ENCODE results near the gene LGALS12.
"Not testable (repeated sequence)": the region's sequence is repeated elsewhere in the genome, so short reads cannot be mapped to it uniquely, and the experiment has no call there.

The LGALS12 gene

GRCh38 chr11:63504933-63505586 lies 824 bp upstream of the LGALS12 start:
- DNase-seq (ENCODE audit: low read depth) = no peak

GRCh38 chr11:63506876-63507275 lies 992 bp downstream of the LGALS12 start:
- no peak for DNase-seq (ENCODE audit: low read depth)

GRCh38 chr11:63507511-63507910 lies 1.6 kb downstream of the LGALS12 start:
- DNase-seq (ENCODE audit: low read depth) = no peak

GRCh38 chr11:63508009-63508408 lies 2.1 kb downstream of the LGALS12 start:
- no peak for DNase-seq (ENCODE audit: low read depth)

GRCh38 chr11:63508745-63509144 lies 2.9 kb downstream of the LGALS12 start:
- no peak for DNase-seq (ENCODE audit: low read depth)

DNA sequence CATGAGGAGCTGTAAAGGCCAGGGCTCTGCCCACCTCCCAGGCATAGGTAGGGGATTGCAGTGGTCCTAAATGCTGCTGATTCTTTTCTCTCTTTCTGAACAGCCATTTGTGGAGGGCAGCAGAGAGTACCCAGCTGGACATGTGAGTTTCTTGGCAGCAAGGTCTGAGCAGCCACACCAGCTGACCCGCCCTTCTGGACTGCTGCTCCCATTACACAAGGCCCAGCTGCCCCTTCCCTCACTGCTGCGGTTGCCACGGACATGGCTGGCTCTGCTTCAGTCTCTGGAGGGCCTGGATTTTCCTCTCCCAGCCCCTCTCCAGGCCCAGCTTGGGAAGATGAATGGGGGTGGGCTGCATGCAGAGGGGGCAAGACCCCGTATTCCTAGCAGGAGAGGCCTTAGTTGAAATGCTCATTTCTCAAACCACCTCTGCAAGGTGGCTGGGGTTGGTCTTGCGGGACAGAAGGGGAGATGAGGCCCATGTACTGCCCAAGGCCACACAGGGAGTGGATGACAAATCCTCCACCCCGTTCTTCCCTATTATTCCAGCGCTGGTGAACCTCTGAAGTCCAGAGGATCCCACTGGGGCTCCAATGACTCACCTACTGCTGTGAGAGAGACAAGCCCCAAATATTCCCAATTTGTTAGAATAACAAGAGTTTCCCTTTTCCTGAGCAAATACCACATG lies 4.6 kb downstream of the LGALS12 start:
- no peak for DNase-seq (ENCODE audit: low read depth)

DNA sequence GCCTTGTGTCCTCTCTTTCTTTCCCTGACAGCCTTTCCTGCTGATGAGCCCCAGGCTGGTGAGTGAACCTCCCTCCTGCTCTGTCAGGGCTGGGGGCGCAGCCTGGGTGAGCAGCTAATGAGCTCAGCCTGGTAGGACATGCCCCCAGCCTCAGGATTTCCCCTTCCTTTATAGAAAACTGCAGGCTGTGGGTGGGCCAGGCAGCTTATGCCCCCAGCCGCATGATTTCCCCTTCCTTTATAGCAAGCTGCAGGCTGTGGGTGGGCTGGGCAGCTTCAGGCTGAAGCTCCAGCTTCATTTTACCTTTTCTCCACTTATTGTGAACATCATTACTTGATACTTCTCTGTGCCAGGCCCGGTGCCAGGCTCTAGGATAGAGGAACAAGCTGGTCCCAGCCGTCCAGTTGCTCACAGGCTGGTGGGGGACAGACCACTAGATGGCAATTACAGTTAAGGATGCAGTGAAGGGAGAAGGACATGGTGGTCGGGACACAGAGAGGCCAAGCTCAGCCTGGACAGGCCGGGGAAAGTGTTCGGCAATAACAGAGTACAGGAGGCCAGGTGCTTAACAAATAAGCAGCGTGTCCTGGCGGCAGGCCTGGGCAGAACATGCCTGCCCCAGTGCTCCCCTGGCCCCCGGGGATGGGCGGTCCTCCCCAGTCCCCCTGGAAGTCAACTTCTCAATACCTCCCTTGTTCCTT lies 5.3 kb downstream of the LGALS12 start:
- DNase-seq (ENCODE audit: low read depth) = no peak

DNA sequence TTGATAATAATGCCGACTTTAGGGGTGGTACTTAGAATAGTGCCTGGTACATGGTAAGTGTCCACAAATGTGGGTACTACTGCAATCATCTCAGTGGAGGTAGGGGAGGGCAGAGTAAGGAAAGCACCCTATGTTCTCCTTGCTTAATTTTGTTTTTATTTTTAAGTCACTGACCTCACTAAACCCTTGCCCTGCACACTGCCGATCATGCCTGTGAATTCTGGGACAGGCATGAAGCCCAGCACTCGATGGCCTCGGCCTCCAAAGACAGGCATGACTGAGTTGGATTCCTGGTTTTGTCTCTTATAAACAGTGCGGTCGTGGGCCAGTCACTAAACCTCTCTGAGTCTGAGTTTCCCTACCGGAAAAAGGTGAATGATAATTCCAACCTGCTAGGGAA lies 6.9 kb downstream of the LGALS12 start:
- no peak for DNase-seq (ENCODE audit: low read depth)

GRCh38 chr11:63516109-63516508 lies 10.2 kb downstream of the LGALS12 start:
- DNase-seq (ENCODE audit: low read depth) = no peak

- no peak for DNase-seq (ENCODE audit: low read depth)
These were observed 11.3 kb downstream of the LGALS12 start for GRCh38 chr11:63517156-63517555.

DNA sequence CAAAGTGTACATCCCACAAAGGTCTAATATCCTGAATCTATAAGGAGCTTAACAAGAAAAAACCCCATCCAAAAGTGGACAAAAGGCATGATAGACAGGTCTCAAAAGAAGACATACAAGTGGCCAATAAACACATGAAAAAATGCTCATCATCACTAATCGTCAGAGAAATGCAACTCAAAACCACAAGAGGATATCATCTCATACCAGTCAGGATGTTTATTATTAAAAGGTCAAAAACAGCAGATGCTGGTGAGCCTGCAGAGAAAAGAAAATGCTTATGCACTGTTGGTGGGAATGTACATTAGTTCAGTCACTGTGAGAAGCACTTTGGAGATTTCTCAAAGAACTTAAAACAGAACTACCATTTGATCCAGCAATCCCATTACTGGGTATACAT lies 12.7 kb downstream of the LGALS12 start:
- no peak for DNase-seq (ENCODE audit: low read depth)

- no peak for DNase-seq (ENCODE audit: low read depth)
These were observed 14.8 kb downstream of the LGALS12 start for GRCh38 chr11:63520606-63521170.

- DNase-seq (ENCODE audit: low read depth) = no peak
These were observed 16.0 kb downstream of the LGALS12 start for GRCh38 chr11:63521896-63522295.

DNA sequence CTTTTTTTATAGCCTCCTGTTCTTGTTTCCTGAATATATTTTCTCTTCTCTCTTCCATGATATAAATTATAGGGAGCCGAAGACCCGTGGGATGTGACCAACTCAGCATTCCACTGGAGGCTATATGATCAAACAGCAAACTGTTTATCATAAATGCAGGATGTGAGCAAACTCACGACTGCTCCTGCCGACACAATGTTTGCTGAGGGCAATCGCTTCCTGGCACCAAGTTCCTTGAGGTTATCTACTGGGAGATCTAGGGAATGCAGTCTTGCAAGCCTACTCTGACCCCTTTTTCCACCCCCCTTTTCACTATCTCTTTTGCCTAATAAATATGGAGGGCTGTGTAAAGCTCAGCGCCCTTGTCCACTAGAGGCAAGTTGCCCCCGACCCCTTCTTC lies 17.3 kb downstream of the LGALS12 start:
- DNase-seq (ENCODE audit: low read depth) = no peak

DNA sequence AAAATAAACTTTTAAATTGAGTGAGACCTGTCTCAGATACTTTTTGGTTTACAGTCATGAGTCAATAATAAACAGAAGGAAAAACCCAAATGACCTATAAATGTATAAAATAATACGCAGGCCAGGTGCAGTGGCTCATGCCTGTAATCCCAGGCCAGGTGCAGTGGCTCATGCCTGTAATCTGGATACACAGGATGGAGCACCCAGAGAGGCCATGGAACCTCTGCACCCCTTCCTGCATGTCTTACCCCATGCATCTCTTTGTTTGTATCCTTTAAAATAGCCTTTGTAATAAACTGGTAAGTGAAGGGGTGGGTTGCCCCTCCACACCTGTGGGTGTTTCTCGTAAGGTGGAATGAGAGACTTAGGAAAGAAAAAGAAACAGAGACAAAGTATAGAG lies 21.8 kb downstream of the LGALS12 start:
- no peak for DNase-seq (ENCODE audit: low read depth)

- not testable (repeated sequence) for DNase-seq (ENCODE audit: low read depth)
These were observed 22.3 kb downstream of the LGALS12 start for GRCh38 chr11:63528156-63528555.

- not testable (repeated sequence) for DNase-seq (ENCODE audit: low read depth)
These were observed 22.9 kb downstream of the LGALS12 start for GRCh38 chr11:63528729-63529278.

GRCh38 chr11:63529373-63529772 lies 23.5 kb downstream of the LGALS12 start:
- not testable (repeated sequence) for DNase-seq (ENCODE audit: low read depth)

GRCh38 chr11:63530021-63530420 lies 24.1 kb downstream of the LGALS12 start:
- DNase-seq (ENCODE audit: low read depth) = no peak

DNA sequence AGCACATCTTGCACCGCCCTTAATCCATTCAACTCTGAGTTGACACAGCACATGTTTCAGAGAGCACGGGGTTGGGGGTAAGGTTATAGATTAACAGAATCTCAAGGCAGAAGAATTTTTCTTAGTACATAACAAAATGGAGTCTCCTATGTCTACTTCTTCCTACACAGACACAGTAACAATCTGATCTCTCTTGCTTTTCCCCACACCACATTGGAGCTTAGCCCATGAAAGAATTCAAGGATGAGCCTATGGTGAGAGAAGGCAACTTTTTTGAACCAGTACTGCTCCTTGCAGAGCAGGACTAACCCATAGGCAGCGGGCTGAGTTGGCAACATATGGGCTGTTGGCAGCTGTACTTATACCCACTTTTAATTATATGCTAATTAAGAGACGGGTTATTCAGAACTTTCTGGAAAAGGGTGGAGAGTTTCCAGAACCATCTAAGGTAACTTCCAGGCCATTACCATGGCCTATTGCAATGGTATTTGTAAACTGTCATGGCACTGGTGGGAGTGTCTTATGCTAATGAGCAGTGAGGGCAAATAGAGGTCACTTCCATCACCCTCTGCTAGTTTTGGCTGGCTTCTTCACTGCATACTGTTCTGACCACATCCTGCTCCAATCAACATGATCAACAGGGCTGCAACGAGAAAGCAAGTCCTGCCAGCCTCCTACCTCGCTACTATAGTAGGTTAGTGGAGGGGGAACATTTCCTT lies 25.3 kb downstream of the LGALS12 start:
- DNase-seq (ENCODE audit: low read depth) = peak; percentile 50

DNA sequence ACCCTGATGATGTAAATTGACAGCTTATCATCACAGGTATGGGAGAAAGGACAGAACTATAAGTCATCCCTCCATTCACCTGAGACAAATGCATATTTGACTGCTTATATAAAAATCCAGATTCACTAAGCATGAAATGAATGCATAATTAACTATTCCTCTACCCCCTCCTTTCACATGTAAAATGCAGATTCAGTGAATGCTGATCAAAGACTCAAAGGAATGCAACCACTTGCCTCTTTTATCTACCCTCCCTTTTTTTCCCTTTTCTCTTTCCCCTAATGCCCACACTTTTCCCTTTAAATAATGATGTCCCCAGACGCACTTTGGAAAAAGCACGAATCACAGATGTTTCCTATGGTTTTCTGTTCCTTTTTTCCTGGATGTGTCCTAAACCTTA lies 26.2 kb downstream of the LGALS12 start:
- no peak for DNase-seq (ENCODE audit: low read depth)

All from HS-5 (cell line).